GM23338 (cell line): ENCODE measurements around the gene KIF5A. TPM values are rescaled to one million over a fixed set of nuclear protein-coding genes. Genes with fewer than 3 reads are reported as not detected.

Experiments used
- ATAC-seq: fragments of 200-7000 bp; cut with Tn5 transposase; 3 replicates; pipeline ENCODE4 v1.9.1; 2020
- DNase-seq: peaks from one replicate; pipeline ENCODE4 v3.0.0-alpha.2; 2015; ENCODE audit warnings: low spot score
- H2AFZ ChIP-seq: fragments of 200-600 bp; sonication (generic); 2 replicates; pipeline ENCODE4 v1.8.0; 2016; ENCODE audit warnings: antibody characterized with exemption, mild to moderate bottlenecking, moderate library complexity
- H3F3A ChIP-seq: fragments of 200-600 bp; sonication (generic); replicated peaks from 2 replicates; pipeline ENCODE4 v1.8.0; 2017; ENCODE audit warnings: antibody characterized with exemption, mixed run types, low read depth
- H3K27ac ChIP-seq: fragments of 200-600 bp; sonication (generic); 2 replicates; pipeline ENCODE4 v1.6.1; 2016; ENCODE audit warnings: low read depth
- H3K27me3 ChIP-seq: fragments of 200-600 bp; sonication (generic); 2 replicates; pipeline ENCODE4 v1.8.0; 2016; ENCODE audit warnings: mild to moderate bottlenecking, mixed run types, moderate library complexity; ENCODE audit not compliant: insufficient read depth
- H3K36me3 ChIP-seq: fragments of 200-600 bp; sonication (generic); 2 replicates; pipeline ENCODE4 v1.8.0; 2016; ENCODE audit warnings: mild to moderate bottlenecking; ENCODE audit not compliant: insufficient read depth
- H3K4me1 ChIP-seq: fragments of 200-600 bp; sonication (generic); 2 replicates; pipeline ENCODE4 v1.8.0; 2016; ENCODE audit warnings: mild to moderate bottlenecking, moderate library complexity; ENCODE audit not compliant: insufficient read depth
- H3K4me2 ChIP-seq: fragments of 200-600 bp; sonication (generic); 2 replicates; pipeline ENCODE4 v1.7.1; 2017; ENCODE audit warnings: mixed run types
- H3K4me3 ChIP-seq: fragments of 200-600 bp; sonication (generic); 2 replicates; pipeline ENCODE4 v1.6.1; 2016; ENCODE audit warnings: mixed run types
- H3K79me2 ChIP-seq: fragments of 200-600 bp; sonication (generic); replicated peaks from 2 replicates; pipeline ENCODE4 v1.8.0; 2017; ENCODE audit warnings: mild to moderate bottlenecking; ENCODE audit not compliant: insufficient read depth
- H3K9me2 ChIP-seq: fragments of 200-600 bp; sonication (generic); 2 replicates; pipeline ENCODE4 v1.8.0; 2017; ENCODE audit not compliant: insufficient read depth
- H4K20me1 ChIP-seq: fragments of 200-600 bp; sonication (generic); replicated peaks from 2 replicates; pipeline ENCODE4 v1.8.0; 2017; ENCODE audit warnings: mild to moderate bottlenecking; ENCODE audit not compliant: insufficient read depth
- H3K27ac Mint-ChIP-seq: 2 replicates; pipeline ENCODE4 v1.8.0; 2020; ENCODE audit warnings: inconsistent platforms, mild to moderate bottlenecking, moderate library complexity, mixed read lengths
- H3K27me3 Mint-ChIP-seq: 3 replicates; pipeline ENCODE4 v1.8.0; 2022; ENCODE audit warnings: low read depth, mild to moderate bottlenecking, moderate library complexity, mixed read lengths, inconsistent platforms; ENCODE audit not compliant: insufficient read depth, poor library complexity
- H3K36me3 Mint-ChIP-seq: 3 replicates; pipeline ENCODE4 v1.8.0; 2021; ENCODE audit warnings: low read depth, mild to moderate bottlenecking, inconsistent platforms, moderate library complexity, mixed read lengths
- H3K4me1 Mint-ChIP-seq: 3 replicates; pipeline ENCODE4 v1.8.0; 2020; ENCODE audit warnings: mild to moderate bottlenecking, inconsistent platforms, mixed read lengths
- H3K4me3 Mint-ChIP-seq: 3 replicates; pipeline ENCODE4 v1.8.0; 2021; ENCODE audit warnings: moderate library complexity, mild to moderate bottlenecking, inconsistent platforms, mixed read lengths
- H3K9me3 Mint-ChIP-seq: 3 replicates; pipeline ENCODE4 v1.8.0; 2020; ENCODE audit warnings: moderate library complexity, mild to moderate bottlenecking, inconsistent platforms, mixed read lengths
- CREB1 ChIP-seq: fragments of 250-450 bp; sonication (Bioruptor Pico); IDR thresholded peaks from 2 replicates; pipeline ENCODE4 v1.5.0; 2020; ENCODE audit warnings: low read depth, mild to moderate bottlenecking, moderate library complexity
- EZH2 ChIP-seq: fragments of 200-600 bp; sonication (generic); IDR thresholded peaks from one replicate; pipeline ENCODE4 v1.8.0; 2017; ENCODE audit warnings: antibody characterized with exemption, mild to moderate bottlenecking, low read depth; ENCODE audit not compliant: unreplicated experiment
- EZH2phosphoT487 ChIP-seq: fragments of 200-600 bp; sonication (generic); IDR thresholded peaks from one replicate; pipeline ENCODE4 v1.8.1; 2018; ENCODE audit warnings: antibody characterized with exemption; ENCODE audit not compliant: unreplicated experiment
- JUNB ChIP-seq: IDR thresholded peaks from one replicate; pipeline ENCODE4 v1.6.1; 2016; ENCODE audit warnings: antibody characterized with exemption; ENCODE audit not compliant: unreplicated experiment
- NANOG ChIP-seq: IDR thresholded peaks from 2 replicates; pipeline ENCODE4 v1.6.1; 2016; ENCODE audit warnings: antibody characterized with exemption, borderline replicate concordance
- POLR2AphosphoS5 ChIP-seq: IDR thresholded peaks from 2 replicates; pipeline ENCODE4 v1.6.1; 2016; ENCODE audit warnings: antibody characterized with exemption, low read depth
- REST ChIP-seq: IDR thresholded peaks from one replicate; pipeline ENCODE4 v1.6.1; 2018; ENCODE audit warnings: antibody characterized with exemption; ENCODE audit not compliant: unreplicated experiment
- STAT1 ChIP-seq: IDR thresholded peaks from one replicate; pipeline ENCODE4 v1.6.1; 2016; ENCODE audit warnings: antibody characterized with exemption; ENCODE audit not compliant: unreplicated experiment
- ZNF114 ChIP-seq: fragments of 250-450 bp; sonication (Bioruptor Pico); IDR thresholded peaks from 2 replicates; pipeline ENCODE4 v1.5.0; 2020; ENCODE audit warnings: mild to moderate bottlenecking, moderate library complexity
- ZNF462 ChIP-seq: fragments of 250-450 bp; sonication (Bioruptor Pico); IDR thresholded peaks from 2 replicates; pipeline ENCODE4 v1.5.0; 2020; ENCODE audit warnings: mild to moderate bottlenecking, moderate library complexity
- polyA plus RNA-seq: library from polyadenylated mRNA; unstranded; fragments of >200 nt; fragmentation: Nextera tagmentation; extraction: Ambion mirVana; gene quantifications from 2 replicates; pipeline ENCODE4 v1.2.1, GENCODE V29; 2016
- total RNA-seq: library from RNA; depleted of rRNA; stranded (reverse); fragments of >200 nt; shearing (Covaris generic); gene quantifications from 2 replicates; pipeline ENCODE4 v1.2.3, GENCODE V29; 2014
- TF ChIP-seq, protein P1 (sequence below), 2 experiments: fragments of 200-600 bp in 1 of 2; sonication (generic) in 1 of 2; conservative IDR thresholded peaks; 2 replicates each; pipeline versions ENCODE4 v1.5.1 to v1.6.1; 2016 to 2017; ENCODE audit warnings: antibody characterized with exemption in 2 of 2, low read depth in 2 of 2, mild to moderate bottlenecking in 2 of 2, moderate library complexity in 1 of 2

KIF5A gene
- total and polyA plus RNA-seq, 2 experiments from 2014 or later, result 11.1 to 21.3 TPM

DNA sequence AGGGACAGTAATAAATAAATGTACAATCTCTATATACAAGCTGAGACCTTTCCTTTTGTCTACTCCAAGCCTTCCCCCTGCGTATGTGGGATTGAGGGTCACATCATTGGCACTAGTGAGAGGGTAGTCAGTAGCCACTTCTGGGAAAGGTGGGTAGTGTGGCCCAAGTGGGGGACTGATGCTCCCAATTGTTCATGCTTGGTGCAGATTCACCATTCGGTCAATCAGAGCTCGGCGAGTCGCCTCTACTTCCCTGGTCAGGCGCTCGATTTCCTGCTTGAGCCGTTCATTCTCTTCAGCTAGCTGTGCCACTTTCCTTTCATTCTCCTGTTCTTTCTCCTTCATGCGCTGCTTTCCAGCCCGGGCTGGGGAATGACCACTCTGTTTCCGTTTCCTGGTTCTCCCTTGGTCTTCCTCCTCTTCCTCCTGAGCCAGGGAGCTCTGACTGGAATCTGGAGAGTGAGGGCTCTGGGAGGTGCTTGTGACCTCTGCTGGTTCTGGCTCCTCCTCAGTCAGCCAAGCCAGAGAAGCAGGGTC lies 33.2 kb upstream of the KIF5A start:
- TF ChIP-seq JUNB (no peak), POLR2AphosphoS5 (peak; percentile 19)
- ATAC-seq, result no peak
- H3K27ac Mint-ChIP-seq, result peak overlapping the region; percentile 60

GRCh38 chr12:57517187-57517586 lies 32.7 kb upstream of the KIF5A start:
- no peak overlapping the region for H3K4me3 Mint-ChIP-seq
- peaks cover 26% of the 10 kb centered on the region for H3K79me2 ChIP-seq
- no peaks in the 10 kb centered on the region for H3K27me3 ChIP-seq
- peaks cover 38% of the 10 kb centered on the region for H3K27me3 Mint-ChIP-seq
- H3K36me3 Mint-ChIP-seq, result peaks cover 74% of the 10 kb centered on the region
- peaks cover 33% of the 10 kb centered on the region for H3K4me1 Mint-ChIP-seq
- ATAC-seq (no peak), DNase-seq (no peak)
- H3K4me1 ChIP-seq, result peaks cover 29% of the 10 kb centered on the region
- peaks cover 56% of the 10 kb centered on the region for H3K36me3 ChIP-seq
- H3K4me2 ChIP-seq, result no peak overlapping the region
- H3K4me3 ChIP-seq, result no peak overlapping the region
- no peaks in the 10 kb centered on the region for H3K9me2 ChIP-seq
- H4K20me1 ChIP-seq, result peaks cover 39% of the 10 kb centered on the region
- H3K27ac ChIP-seq, result peak overlapping the region; percentile 98
- H3K9me3 Mint-ChIP-seq, result no peaks in the 10 kb centered on the region; the same call in 2 of the 3 replicates
- H3F3A ChIP-seq, result peaks cover 86% of the 10 kb centered on the region
- no peak overlapping the region for H2AFZ ChIP-seq
- H3K27ac Mint-ChIP-seq, result peak overlapping the region; percentile 60; the same call in 1 of the 2 replicates
- no peak for TF ChIP-seq EZH2phosphoT487
- TF ChIP-seq EZH2, result no peak
- TF ChIP-seq, protein P1, sequence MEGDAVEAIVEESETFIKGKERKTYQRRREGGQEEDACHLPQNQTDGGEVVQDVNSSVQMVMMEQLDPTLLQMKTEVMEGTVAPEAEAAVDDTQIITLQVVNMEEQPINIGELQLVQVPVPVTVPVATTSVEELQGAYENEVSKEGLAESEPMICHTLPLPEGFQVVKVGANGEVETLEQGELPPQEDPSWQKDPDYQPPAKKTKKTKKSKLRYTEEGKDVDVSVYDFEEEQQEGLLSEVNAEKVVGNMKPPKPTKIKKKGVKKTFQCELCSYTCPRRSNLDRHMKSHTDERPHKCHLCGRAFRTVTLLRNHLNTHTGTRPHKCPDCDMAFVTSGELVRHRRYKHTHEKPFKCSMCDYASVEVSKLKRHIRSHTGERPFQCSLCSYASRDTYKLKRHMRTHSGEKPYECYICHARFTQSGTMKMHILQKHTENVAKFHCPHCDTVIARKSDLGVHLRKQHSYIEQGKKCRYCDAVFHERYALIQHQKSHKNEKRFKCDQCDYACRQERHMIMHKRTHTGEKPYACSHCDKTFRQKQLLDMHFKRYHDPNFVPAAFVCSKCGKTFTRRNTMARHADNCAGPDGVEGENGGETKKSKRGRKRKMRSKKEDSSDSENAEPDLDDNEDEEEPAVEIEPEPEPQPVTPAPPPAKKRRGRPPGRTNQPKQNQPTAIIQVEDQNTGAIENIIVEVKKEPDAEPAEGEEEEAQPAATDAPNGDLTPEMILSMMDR (conservative IDR thresholded peaks at IDR 0.05; ENCODE audit: low read depth in 2 of 2), result no peak
- TF ChIP-seq STAT1, result no peak
- TF ChIP-seq NANOG, result no peak
- TF ChIP-seq JUNB, result no peak
- no peak for TF ChIP-seq ZNF114
- TF ChIP-seq REST, result no peak
- no peak for TF ChIP-seq CREB1 (CRISPR knock-in tag)
- no peak for TF ChIP-seq ZNF462

More for the DNA sequence above, 33.2 kb upstream of the KIF5A start:
- H4K20me1 ChIP-seq, result peaks cover 44% of the 10 kb centered on the region
- peaks cover 26% of the 10 kb centered on the region for H3K79me2 ChIP-seq
- H2AFZ ChIP-seq, result no peak overlapping the region
- no peaks in the 10 kb centered on the region for H3K9me2 ChIP-seq
- H3K4me2 ChIP-seq, result no peak overlapping the region
- H3F3A ChIP-seq, result peaks cover 86% of the 10 kb centered on the region
- H3K4me1 ChIP-seq, result peaks cover 25% of the 10 kb centered on the region
- H3K4me1 Mint-ChIP-seq, result peaks cover 29% of the 10 kb centered on the region
- H3K27me3 Mint-ChIP-seq, result peaks cover 33% of the 10 kb centered on the region
- no peaks in the 10 kb centered on the region for H3K9me3 Mint-ChIP-seq
- no peaks in the 10 kb centered on the region for H3K27me3 ChIP-seq
- peaks cover 61% of the 10 kb centered on the region for H3K36me3 ChIP-seq
- peak overlapping the region; percentile 98 for H3K27ac ChIP-seq
- H3K4me3 ChIP-seq, result no peak overlapping the region
- H3K36me3 Mint-ChIP-seq, result peaks cover 79% of the 10 kb centered on the region
- H3K4me3 Mint-ChIP-seq, result no peak overlapping the region
- DNase-seq, result no peak
